Activated naive CD4-positive, alpha-beta T cell treated with anti-CD3 and anti-CD28 coated beads, Interleukin-2, amount 10 ng/mL, durations not matched to agents 7 days and 5 days (primary cell): ENCODE measurements around the gene SDR9C7.
"Not testable (repeated sequence)": the region's sequence is repeated elsewhere in the genome, so short reads cannot be mapped to it uniquely, and the experiment has no call there.

Source experiments
- CTCF ChIA-PET: fragments of 350-600 bp; sonication (Branson Sonifier 250); formaldehyde crosslinking; loops from one replicate; lab custom pipeline; 2021; ENCODE audit warnings: antibody characterized with exemption; lab: Charles Lee
- DNase-seq: peaks from one replicate; pipeline ENCODE4 v3.0.0-alpha.2; 2020
- H3K27ac Mint-ChIP-seq: one replicate; pipeline ENCODE4 v1.8.0; 2021; ENCODE audit warnings: mild to moderate bottlenecking, moderate library complexity, mixed read lengths
- H3K27me3 Mint-ChIP-seq: one replicate; pipeline ENCODE4 v1.8.0; 2021; ENCODE audit warnings: mild to moderate bottlenecking, mixed read lengths
- H3K36me3 Mint-ChIP-seq: one replicate; pipeline ENCODE4 v1.8.0; 2021; ENCODE audit warnings: mixed read lengths
- H3K4me1 Mint-ChIP-seq: one replicate; pipeline ENCODE4 v1.8.0; 2021; ENCODE audit warnings: mixed read lengths
- H3K4me3 Mint-ChIP-seq: one replicate; pipeline ENCODE4 v1.8.0; 2021; ENCODE audit warnings: mild to moderate bottlenecking, moderate library complexity, mixed read lengths
- H3K9me3 Mint-ChIP-seq: one replicate; pipeline ENCODE4 v1.8.0; 2021; ENCODE audit warnings: mixed read lengths

Gene SDR9C7

GRCh38 chr12:56933826-56934625, at the start of gene SDR9C7:
Gene SDR9C7 (minus strand): TSS chr12:56934408. CDS start chr12:56934261, 147 bp downstream.
- no peak within 1 kb of the TSS for H3K4me3 Mint-ChIP-seq
- H3K27ac Mint-ChIP-seq, result no peak within 1 kb of the TSS
- no peaks in the 10 kb centered on the region for H3K4me1 Mint-ChIP-seq
- H3K9me3 Mint-ChIP-seq, result no peaks in the 10 kb centered on the region
- H3K36me3 Mint-ChIP-seq, result no peaks in the 10 kb centered on the region
- DNase-seq, result no peak
- CTCF ChIA-PET, result no interaction called here
- peaks cover 26% of the 10 kb centered on the region for H3K27me3 Mint-ChIP-seq

- Mint-ChIP-seq H3K27ac (no peak overlapping the region), H3K4me3 (no peak overlapping the region), H3K4me1 (no peaks in the 10 kb centered on the region), H3K36me3 (no peaks in the 10 kb centered on the region), H3K27me3 (peaks cover 13% of the 10 kb centered on the region), H3K9me3 (no peaks in the 10 kb centered on the region)
- CTCF ChIA-PET, result no interaction called here
- DNase-seq, result no peak
Observed at GRCh38 chr12:56983386-56983785, 49.2 kb upstream of the SDR9C7 start.

GRCh38 chr12:56982578-56983236, 48.5 kb upstream of the SDR9C7 start:
- H3K4me3 Mint-ChIP-seq, DNase-seq, H3K27ac Mint-ChIP-seq, H3K36me3 Mint-ChIP-seq, H3K9me3 Mint-ChIP-seq, CTCF ChIA-PET, H3K4me1 Mint-ChIP-seq: not testable (repeated sequence)
- peaks cover 10% of the 10 kb centered on the region for H3K27me3 Mint-ChIP-seq

DNA sequence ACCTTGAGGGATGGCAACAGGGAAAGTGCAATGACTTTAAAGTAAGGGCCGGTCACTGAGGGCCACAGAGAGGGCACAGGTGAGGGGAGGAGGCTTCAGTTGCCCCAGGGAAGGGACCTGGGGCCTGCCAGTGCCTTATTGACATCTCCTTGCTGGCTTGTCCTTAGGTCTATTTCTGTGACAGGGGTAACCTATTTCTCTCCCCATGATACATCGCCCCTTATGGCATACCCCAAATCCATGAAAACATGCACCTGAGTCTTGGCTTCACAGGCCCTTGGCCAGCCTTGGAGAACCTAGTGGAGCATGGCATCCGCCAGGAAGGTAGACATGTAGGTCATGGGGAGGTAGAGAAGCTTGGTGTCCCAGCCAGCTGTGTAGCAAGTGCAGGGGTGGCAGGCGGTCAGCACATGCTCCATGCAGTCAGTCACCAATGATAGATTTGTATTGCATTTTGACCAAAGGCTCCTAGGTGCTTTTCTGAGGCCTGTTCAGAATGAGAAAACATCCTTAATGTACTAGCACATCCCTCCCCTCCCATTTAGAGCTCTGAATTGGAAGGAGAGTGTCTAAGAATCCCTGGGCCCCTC, 46.8 kb upstream of the SDR9C7 start:
- DNase-seq, result no peak
- H3K4me3 Mint-ChIP-seq, result no peak overlapping the region
- no peaks in the 10 kb centered on the region for H3K27me3 Mint-ChIP-seq
- CTCF ChIA-PET, result interaction anchor here (1.6 kb wide), 1 partner anchor 13 kb away, joined by 3 read pairs; no protein-coding TSS in a partner anchor
- H3K9me3 Mint-ChIP-seq, result no peaks in the 10 kb centered on the region
- no peak overlapping the region for H3K27ac Mint-ChIP-seq
- no peaks in the 10 kb centered on the region for H3K4me1 Mint-ChIP-seq
- no peaks in the 10 kb centered on the region for H3K36me3 Mint-ChIP-seq

DNA sequence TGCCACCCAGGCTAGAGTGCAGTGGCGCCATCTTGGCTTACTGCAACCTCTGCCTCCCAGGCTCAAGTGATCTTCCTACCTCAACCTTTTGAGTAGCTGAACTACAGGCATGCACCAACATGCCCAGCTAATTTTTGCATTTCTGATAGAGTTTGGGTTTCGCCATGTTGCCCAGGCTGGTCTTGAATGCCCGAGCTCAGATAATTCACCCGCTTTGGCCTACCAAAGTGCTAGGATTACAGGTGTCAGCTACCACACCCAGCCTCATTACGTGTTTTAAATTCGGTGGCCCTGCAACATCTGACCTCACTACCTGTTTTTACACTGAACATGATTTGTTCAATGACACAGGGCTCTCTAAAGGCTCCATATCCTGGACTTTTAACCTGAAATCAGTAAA, 46.1 kb upstream of the SDR9C7 start:
- H3K36me3 Mint-ChIP-seq, result no peaks in the 10 kb centered on the region
- DNase-seq, result no peak
- no peaks in the 10 kb centered on the region for H3K9me3 Mint-ChIP-seq
- no peaks in the 10 kb centered on the region for H3K4me1 Mint-ChIP-seq
- CTCF ChIA-PET, result interaction anchor here (1.6 kb wide), 1 partner anchor 13 kb away, joined by 3 read pairs; no protein-coding TSS in a partner anchor
- H3K4me3 Mint-ChIP-seq, result no peak overlapping the region
- H3K27ac Mint-ChIP-seq, result no peak overlapping the region
- no peaks in the 10 kb centered on the region for H3K27me3 Mint-ChIP-seq

- DNase-seq, result no peak
- Mint-ChIP-seq H3K27me3 (no peaks in the 10 kb centered on the region), H3K36me3 (no peaks in the 10 kb centered on the region), H3K27ac (no peak overlapping the region), H3K9me3 (no peaks in the 10 kb centered on the region), H3K4me1 (no peaks in the 10 kb centered on the region), H3K4me3 (no peak overlapping the region)
- CTCF ChIA-PET, result interaction anchor here (1.2 to 1.6 kb wide), 2 partner anchors 8 to 14 kb away, joined by 3 read pairs; no protein-coding TSS in a partner anchor
Observed at GRCh38 chr12:56979628-56980027, 45.4 kb upstream of the SDR9C7 start.

DNA sequence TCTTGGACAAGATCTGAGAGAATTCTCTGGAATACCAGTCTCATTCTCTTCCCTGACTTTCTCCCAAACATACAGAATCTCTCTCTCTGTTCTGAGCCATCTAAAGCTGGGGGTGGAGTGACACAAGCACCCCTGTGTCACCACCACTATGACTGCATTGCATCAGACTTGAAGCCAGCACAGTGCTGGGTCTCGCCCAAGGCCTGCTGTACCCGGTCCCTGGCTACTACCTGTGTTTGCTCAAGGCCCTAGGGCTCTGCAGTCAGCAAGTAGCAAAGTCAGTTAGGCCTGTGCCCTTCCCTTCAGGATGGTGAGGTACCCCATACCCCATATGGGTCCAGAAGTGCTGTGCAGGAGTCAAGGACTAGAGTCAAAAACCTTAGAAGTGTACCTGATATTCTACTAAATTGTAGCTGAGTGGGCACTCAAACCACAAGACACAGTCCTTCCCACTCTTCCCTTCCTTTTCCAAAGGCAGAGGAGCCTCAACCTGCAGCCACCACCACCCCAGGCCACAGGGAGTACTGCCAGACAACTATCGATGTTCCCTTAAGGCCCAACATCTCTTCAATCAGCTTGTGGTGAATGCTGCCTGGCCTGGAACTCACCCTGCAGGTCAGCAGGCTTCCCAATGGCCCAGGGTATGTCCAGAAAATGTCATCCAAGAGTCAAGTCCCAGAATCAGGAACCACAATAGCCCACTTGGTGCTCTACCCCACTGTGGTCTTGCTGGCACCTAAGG, 44.4 kb upstream of the SDR9C7 start:
- Mint-ChIP-seq H3K36me3 (no peaks in the 10 kb centered on the region), H3K4me1 (no peaks in the 10 kb centered on the region), H3K9me3 (no peaks in the 10 kb centered on the region), H3K27me3 (no peaks in the 10 kb centered on the region), H3K27ac (no peak overlapping the region), H3K4me3 (no peak overlapping the region)
- no peak for DNase-seq
- CTCF ChIA-PET, result interaction anchor here (1.2 kb wide), 1 partner anchor 9 kb away, joined by 3 read pairs; no protein-coding TSS in a partner anchor

DNA sequence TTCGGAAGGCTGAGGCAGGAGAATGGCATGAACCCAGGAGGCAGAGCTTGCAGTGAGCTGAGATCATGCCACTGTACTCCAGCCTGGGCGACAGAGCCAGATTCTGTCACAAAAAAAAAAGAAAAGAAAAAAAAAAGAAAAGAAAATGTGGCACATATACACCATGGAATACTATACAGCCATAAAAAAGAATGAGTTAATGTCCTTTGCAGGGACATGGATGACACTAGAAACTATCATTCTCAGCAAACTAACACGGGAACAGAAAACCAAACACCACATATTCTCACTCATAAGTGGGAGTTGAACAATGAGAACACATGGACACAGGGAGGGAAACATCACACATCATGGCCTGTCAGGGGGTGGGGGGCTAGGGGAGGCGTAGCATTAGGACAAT, 43.2 kb upstream of the SDR9C7 start:
- H3K27ac Mint-ChIP-seq, DNase-seq, H3K4me1 Mint-ChIP-seq, H3K9me3 Mint-ChIP-seq, H3K27me3 Mint-ChIP-seq, H3K36me3 Mint-ChIP-seq, H3K4me3 Mint-ChIP-seq, CTCF ChIA-PET: not testable (repeated sequence)

DNA sequence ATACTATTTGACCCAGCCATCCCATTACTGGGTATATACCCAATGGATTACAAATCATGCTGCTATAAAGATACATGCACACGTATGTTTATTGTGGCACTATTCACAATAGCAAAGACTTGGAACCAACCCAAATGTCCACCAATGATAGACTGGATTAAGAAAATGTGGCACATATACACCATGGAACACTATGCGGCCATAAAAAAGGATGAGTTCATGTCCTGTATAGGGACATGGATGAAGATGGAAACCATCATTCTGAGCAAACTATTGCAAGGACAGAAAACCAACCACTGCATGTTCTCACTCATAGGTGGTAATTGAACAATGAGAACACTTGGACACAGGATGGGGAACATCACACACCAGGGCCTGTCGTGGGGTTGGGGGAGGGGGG, 40.0 kb upstream of the SDR9C7 start:
- H3K4me1 Mint-ChIP-seq, H3K36me3 Mint-ChIP-seq, DNase-seq, H3K9me3 Mint-ChIP-seq, H3K4me3 Mint-ChIP-seq, H3K27ac Mint-ChIP-seq, H3K27me3 Mint-ChIP-seq, CTCF ChIA-PET: not testable (repeated sequence)

GRCh38 chr12:56968910-56969309, 34.7 kb upstream of the SDR9C7 start:
- H3K27me3 Mint-ChIP-seq, result peaks cover 10% of the 10 kb centered on the region
- H3K4me3 Mint-ChIP-seq, H3K9me3 Mint-ChIP-seq, CTCF ChIA-PET, H3K27ac Mint-ChIP-seq, H3K4me1 Mint-ChIP-seq, DNase-seq, H3K36me3 Mint-ChIP-seq: not testable (repeated sequence)

GRCh38 chr12:56965997-56966642, 31.9 kb upstream of the SDR9C7 start:
- H3K27ac Mint-ChIP-seq, H3K9me3 Mint-ChIP-seq, H3K36me3 Mint-ChIP-seq, H3K4me3 Mint-ChIP-seq, DNase-seq, CTCF ChIA-PET, H3K4me1 Mint-ChIP-seq: not testable (repeated sequence)
- H3K27me3 Mint-ChIP-seq, result peaks cover 10% of the 10 kb centered on the region

DNA sequence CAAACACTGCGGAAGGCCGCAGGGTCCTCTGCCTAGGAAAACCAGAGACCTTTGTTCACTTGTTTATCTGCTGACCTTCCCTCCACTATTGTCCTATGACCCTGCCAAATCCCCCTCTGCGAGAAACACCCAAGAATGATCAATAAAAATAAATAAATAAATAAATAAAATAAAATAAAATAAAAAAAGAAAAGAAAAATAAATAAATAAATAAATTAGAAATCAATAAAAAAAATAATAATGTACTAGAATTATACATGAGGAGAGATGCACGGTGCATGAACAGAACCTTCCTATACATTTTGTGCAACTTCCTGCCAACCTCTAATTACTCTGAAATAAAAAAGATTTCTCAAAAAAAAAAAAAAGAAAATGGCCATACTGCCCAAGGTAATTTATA, 30.9 kb upstream of the SDR9C7 start:
- H3K27me3 Mint-ChIP-seq, result peaks cover 14% of the 10 kb centered on the region
- DNase-seq, H3K4me1 Mint-ChIP-seq, H3K36me3 Mint-ChIP-seq, H3K27ac Mint-ChIP-seq, H3K4me3 Mint-ChIP-seq, H3K9me3 Mint-ChIP-seq, CTCF ChIA-PET: not testable (repeated sequence)

DNA sequence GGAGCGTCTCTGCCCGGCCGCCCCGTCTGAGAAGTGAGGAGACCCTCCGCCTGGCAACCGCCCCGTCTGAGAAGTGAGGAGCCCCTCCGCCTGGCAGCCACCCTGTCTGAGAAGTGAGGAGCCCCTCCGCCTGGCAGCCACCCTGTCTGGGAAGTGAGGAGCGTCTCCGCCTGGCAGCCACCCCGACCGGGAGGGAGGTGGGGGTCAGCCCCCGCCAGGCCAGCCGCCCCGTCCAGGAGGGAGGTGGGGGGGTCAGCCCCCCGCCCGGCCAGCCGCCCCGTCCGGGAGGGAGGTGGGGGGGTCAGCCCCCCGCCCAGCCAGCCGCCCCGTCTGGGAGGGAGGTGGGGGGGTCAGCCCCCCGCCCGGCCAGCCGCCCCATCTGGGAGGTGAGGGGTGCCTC, 29.3 kb upstream of the SDR9C7 start:
- peaks cover 12% of the 10 kb centered on the region for H3K27me3 Mint-ChIP-seq
- H3K4me1 Mint-ChIP-seq, H3K36me3 Mint-ChIP-seq, H3K4me3 Mint-ChIP-seq, CTCF ChIA-PET, H3K27ac Mint-ChIP-seq, DNase-seq, H3K9me3 Mint-ChIP-seq: not testable (repeated sequence)

GRCh38 chr12:56962247-56962646, 28.0 kb upstream of the SDR9C7 start:
- H3K27me3 Mint-ChIP-seq, result peaks cover 20% of the 10 kb centered on the region
- H3K4me1 Mint-ChIP-seq, CTCF ChIA-PET, DNase-seq, H3K4me3 Mint-ChIP-seq, H3K27ac Mint-ChIP-seq, H3K36me3 Mint-ChIP-seq: not testable (repeated sequence)
- peaks cover 12% of the 10 kb centered on the region for H3K9me3 Mint-ChIP-seq
